ENCODE data around the gene JPH3.
A peak's percentile ranks its signal among the peaks of the same experiment; 100 is the strongest.

Gene JPH3

GRCh38 chr16:87684711-87685404, 82.5 kb downstream of the JPH3 start:
- no peak for DNase-seq

- no peak for DNase-seq
Observed at GRCh38 chr16:87685405-87685755, 83.1 kb downstream of the JPH3 start.

- DNase-seq = no peak
Observed at GRCh38 chr16:87685766-87686165, 83.5 kb downstream of the JPH3 start.

- no peak for DNase-seq
Observed at GRCh38 chr16:87686697-87687096, 84.4 kb downstream of the JPH3 start.

GRCh38 chr16:87687126-87687910, 85.0 kb downstream of the JPH3 start:
- peak; percentile 58 for DNase-seq

GRCh38 chr16:87687998-87688529, 85.8 kb downstream of the JPH3 start:
- no peak for DNase-seq

- no peak for DNase-seq
Observed at GRCh38 chr16:87688876-87689815, 86.8 kb downstream of the JPH3 start.

- no peak for DNase-seq
Observed at GRCh38 chr16:87689956-87690465, 87.7 kb downstream of the JPH3 start.

- no peak for DNase-seq
Observed at GRCh38 chr16:87690911-87691685, 88.8 kb downstream of the JPH3 start.

GRCh38 chr16:87691686-87692079, 89.4 kb downstream of the JPH3 start:
- DNase-seq = no peak

- no peak for DNase-seq
Observed at GRCh38 chr16:87692176-87692575, 89.9 kb downstream of the JPH3 start.

GRCh38 chr16:87692756-87693155, 90.4 kb downstream of the JPH3 start:
- no peak for DNase-seq

GRCh38 chr16:87693827-87694226, 91.5 kb downstream of the JPH3 start:
- DNase-seq = no peak

GRCh38 chr16:87694441-87695125, 92.3 kb downstream of the JPH3 start:
- no peak for DNase-seq

GRCh38 chr16:87695534-87695933, 93.2 kb downstream of the JPH3 start:
- DNase-seq = peak; percentile 31

GRCh38 chr16:87696726-87697125, 94.4 kb downstream of the JPH3 start:
- DNase-seq = no peak

- DNase-seq = no peak
Observed at GRCh38 chr16:87697256-87697655, 94.9 kb downstream of the JPH3 start.

- no peak for DNase-seq
Observed at GRCh38 chr16:87697792-87698191, 95.5 kb downstream of the JPH3 start.

- no peak for DNase-seq
Observed at GRCh38 chr16:87698241-87698640, 95.9 kb downstream of the JPH3 start.

GRCh38 chr16:87698676-87699199, 96.4 kb downstream of the JPH3 start:
- no peak for DNase-seq

- DNase-seq = no peak
Observed at GRCh38 chr16:87700406-87701077, 98.2 kb downstream of the JPH3 start.
